ENCODE results near the gene ESPNL.

ESPNL gene

GRCh38 chr2:238117199-238118154, 17.3 kb downstream of the ESPNL start:
- no peak for DNase-seq

DNA sequence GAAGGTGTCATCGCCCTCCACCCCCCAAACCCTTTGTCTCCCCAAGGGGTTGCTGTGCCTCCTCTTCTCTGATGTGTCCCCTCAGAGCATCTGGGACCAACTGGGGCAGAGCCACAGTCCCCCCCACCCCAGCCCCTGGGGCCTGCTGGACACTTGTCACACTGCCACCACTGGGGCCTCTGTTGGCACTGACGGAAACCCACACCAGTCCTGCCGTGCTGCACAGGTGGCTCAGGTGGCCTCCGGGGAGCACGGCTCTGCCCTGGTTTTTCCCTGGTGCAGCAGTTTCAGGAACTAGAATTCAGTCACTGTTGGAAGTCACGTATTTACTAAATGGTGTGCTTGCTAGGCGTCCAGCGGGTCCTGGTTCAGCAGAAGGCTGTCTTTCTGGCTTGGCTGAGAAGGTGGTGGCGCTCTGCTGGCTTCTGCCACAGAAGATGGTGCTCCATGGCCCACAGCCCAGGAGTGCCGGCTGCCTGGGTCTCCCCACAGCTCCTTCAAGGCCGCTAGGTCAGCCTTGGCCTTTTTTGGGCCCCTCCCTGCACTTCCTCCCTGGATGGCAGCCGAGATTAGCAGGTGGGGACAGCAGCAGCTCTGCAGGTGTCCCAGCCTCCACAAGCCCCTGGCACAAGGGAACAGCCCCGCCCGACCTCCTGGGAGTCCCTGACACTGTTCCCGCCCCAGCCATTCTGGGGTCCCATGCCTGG, 19.8 kb downstream of the ESPNL start:
- DNase-seq: no peak

- no peak for DNase-seq
These were observed 20.5 kb downstream of the ESPNL start for GRCh38 chr2:238120463-238121298.

- no peak for DNase-seq
These were observed 21.6 kb downstream of the ESPNL start for GRCh38 chr2:238121511-238122286.

DNA sequence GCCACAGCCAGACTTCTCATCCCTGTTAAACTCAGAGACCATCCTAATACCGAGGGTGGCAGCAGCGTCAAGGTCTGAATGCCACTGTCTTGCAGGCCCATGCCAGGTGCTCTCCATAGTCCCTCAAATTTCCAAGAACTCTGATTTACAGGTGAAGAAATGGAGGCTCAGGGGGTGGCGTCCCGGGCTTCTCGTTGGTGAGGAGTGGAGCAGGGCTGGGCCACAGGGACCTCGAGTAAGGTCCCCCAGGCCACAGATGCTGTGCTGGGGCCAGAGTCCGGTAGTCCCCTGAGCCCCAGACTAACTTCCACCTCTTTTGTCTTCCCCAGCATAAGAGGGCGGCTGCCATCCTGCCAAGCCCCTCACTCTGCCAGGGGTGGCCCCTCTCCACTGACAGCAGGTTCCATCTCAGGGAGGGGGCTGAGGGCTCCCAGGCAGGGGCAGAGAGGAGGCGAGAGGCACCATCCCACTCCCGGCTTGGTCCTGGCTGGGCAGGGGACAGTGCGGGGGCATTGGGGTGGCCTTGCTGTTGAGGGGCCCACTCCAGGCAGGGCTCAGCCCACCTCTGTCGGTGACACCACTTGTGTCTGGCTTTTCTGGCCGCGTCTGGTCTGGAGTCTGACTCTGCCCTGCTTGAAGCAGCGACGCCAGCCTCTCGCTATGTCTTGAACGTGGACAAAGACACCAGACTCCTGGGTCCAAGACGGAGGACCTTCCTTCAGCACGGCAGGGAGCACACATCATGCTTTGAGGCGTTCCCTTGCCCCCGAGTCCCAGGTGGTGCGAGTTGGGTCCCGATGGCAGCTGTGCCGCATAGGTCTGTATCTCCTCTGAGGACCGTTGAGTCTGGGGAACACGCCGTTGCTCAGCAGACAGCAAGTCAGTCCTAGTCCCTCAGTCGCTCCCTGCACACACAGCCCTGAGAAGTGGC, 22.4 kb downstream of the ESPNL start:
- no peak for DNase-seq

GRCh38 chr2:238123218-238123971, 23.3 kb downstream of the ESPNL start:
- DNase-seq: no peak

- DNase-seq: no peak
These were observed 23.9 kb downstream of the ESPNL start for GRCh38 chr2:238123991-238124470.

DNA sequence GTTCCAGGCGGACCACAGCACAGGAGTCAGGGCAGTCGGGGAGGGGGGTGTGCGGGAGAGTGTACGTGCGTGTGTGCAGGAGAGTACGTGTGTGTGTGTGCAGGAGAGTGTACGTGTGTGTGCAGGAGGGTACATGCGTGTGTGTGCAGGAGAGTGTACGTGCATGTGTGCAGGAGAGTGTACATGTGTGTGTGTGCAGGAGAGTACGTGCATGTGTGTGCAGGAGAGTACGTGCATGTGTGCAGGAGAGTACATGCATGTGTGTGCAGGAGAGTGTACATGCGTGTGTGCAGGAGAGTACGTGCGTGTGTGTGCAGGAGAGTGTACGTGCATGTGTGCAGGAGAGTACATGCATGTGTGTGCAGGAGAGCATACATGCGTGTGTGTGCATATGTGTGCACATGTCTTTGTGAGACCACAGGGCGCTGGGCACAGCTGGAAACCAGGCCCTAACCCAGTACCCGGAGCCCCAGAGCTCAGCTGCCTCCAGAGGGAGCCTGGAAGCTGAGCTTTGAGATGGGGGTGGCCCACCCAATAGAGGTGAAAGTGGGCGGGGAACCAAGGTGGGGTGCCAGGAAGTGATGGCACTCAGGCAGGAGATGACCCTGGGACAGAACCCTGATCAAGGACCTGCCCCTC, 24.5 kb downstream of the ESPNL start:
- DNase-seq: no peak

DNA sequence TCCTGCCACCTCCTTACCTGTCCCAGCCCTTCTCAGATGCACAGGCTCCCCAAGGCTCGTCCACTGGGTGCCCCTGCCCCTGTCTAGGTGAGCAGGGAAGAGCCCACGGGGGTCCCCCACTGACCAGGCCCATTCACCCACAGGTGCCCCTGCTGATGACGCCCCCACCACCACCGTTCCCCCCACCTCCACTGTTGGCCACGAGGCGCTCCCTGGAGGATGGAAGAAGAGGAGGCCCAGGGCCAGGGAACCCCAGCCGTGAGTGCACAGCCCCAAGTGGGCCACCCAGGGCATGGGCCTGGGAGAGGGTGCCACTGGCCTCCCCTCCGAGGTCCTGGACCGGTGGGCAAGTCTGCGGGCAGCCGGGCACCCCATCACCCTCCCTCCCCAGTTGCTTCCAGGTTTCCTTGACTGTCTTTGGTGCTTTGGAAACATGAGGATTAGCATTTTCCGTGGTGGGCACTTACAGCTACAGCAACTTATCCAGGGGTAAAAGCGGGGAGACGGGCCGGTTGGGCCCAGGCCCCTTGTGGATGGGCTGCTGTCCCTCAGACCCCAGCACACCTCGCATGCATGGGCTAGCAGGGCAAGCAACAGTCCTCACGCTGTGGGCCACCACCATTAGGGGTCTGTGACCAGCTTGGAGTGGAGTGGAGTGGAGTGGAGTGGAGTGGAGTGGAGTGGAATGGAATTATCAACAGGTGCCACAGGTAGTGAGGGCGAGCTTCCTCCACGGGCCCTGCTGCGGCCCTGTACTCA, 25.2 kb downstream of the ESPNL start:
- DNase-seq: no peak

DNA sequence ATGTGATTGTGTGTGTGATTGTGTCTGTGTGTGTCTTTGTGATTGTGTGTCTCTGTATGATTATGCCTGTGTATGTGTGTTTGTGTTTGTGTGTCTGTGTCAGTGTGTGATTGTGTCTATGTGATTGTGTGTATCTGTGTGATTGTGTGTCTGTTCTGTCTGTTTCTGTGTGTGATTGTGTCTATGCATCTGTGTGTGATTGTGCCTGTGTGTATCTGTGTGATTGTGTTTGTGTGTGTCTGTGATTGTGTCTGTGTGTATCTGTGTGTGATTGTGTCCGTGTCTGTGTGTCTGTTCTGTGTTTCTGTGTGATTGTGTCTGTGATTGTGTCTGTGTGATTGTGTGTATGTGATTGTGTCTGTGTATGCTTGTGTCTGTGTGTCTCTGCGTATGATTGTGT, 26.2 kb downstream of the ESPNL start:
- DNase-seq: no peak

- no peak for DNase-seq
These were observed 26.6 kb downstream of the ESPNL start for GRCh38 chr2:238126775-238127164.

- DNase-seq: no peak
These were observed 27.3 kb downstream of the ESPNL start for GRCh38 chr2:238127165-238128060.

GRCh38 chr2:238128061-238128440, 27.9 kb downstream of the ESPNL start:
- no peak for DNase-seq

DNA sequence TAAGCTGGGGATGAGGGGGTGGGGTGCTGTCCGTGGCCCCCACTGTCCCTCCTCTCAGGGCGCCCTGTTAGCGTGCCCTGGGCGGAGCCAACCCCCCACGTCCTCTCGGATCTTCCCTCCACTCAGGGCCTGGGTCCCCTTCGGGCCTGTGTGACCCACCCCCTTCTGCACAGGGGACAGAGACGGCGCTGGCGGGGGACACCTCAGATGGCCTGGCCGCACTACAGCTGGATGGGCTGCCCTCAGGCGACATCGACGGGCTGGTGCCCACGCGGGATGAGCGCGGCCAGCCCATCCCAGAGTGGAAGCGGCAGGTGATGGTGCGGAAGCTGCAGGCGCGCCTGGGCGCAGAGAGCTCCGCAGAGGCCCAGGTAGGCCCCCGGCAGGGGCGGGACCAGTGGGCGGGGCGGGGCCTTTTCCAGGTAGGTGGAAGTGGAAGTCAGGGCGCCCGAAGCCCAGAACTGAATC, 28.4 kb downstream of the ESPNL start:
- DNase-seq: no peak

DNA sequence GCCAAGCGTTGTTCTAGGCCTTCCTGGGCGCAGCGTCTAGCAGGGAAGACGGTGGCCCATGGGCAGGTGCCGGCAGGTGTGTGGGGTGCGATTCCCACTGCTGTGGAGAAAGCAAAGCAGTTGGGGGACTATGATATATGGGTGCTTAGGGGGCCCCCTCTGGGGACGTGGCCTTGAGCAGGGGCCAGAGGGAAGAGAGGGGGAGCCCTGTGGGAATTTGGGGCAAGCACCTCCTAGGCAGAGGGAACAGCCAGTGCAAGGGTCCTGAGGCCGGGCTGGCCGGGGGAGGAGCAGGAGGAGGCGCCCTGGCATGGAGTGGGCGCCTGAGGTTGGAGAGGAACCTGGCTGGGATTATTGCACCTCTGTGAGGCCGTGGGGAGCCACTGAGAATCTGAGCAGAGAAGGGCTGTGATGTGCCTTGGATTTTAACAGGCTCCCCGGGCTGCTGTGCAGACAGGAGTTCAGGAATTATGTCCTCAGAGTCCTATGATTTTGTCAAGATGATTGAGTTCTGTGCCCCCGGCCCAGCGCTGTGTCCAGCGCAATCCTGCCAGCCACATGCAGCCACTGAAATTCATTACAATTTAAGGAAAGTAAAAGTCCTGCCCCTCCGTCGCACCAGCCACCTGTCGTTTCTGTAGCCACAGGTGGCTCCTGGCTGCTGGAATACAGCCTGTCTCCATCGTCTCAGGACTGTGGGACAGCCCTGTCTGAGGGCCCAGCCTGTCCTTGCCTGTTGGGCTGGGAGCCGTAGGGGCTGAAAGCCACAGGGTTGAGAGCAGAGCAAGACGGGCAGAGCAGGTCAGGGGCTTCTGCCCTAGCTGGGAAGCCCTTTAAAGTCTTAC, 29.2 kb downstream of the ESPNL start:
- DNase-seq: no peak

- DNase-seq: no peak
These were observed 30.1 kb downstream of the ESPNL start for GRCh38 chr2:238130111-238130695.

All from activated naive CD4-positive, alpha-beta T cell treated with anti-CD3 and anti-CD28 coated beads, Interleukin-2, amount 50 U/mL, for 16 hours (primary cell).